Gastroesophageal sphincter (tissue), 3 donors: ENCODE results near the gene CADM2.

Experiments used
- POLR2A ChIP-seq, 2 donors: fragments of 450-650 bp; IDR thresholded peaks; one replicate each; pipeline ENCODE4 v1.6.1; 2017; ENCODE audit warnings: antibody characterized with exemption in 2 of 2, mild to moderate bottlenecking in 2 of 2, moderate library complexity in 1 of 2
- POLR2AphosphoS5 ChIP-seq: sonication (generic); formaldehyde crosslinking; IDR thresholded peaks from one replicate; pipeline ENCODE4 v1.6.1; 2017; ENCODE audit warnings: antibody characterized with exemption
- TF ChIP-seq, protein P1 (sequence below), 4 experiments: fragments of 200-600 bp in 2 of 4; fragments of 450-650 bp in 2 of 4; sonication (generic) in 1 of 4; IDR thresholded peaks; one replicate each; pipeline ENCODE4 v1.5.1; 2017 to 2019; ENCODE audit warnings: antibody characterized with exemption in 4 of 4, mild to moderate bottlenecking in 2 of 4, moderate library complexity in 2 of 4

DNA sequence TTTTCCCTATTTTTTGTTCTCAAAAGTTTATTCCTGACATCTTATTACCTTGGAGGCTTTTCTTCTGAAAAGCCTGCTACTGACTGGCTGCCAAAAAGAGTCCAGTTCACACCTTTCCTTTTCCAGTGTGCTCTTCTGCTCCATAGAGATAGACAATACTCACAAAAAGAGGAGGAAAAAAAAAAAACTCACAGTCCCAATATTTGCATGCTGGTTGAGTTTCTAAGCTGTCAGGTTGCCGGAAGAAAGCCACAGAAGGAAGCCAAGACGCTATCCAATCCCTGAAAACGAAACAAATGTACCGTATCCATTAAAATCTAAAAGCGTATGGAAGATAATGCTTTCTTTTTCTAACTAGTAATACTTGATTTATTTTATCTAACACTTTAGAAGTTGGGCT is 299.5 kb downstream of the CADM2 start:
- TF ChIP-seq POLR2AphosphoS5 (no peak), POLR2A (IDR thresholded peaks at IDR 0.05) (no peak)
- TF ChIP-seq, protein P1, sequence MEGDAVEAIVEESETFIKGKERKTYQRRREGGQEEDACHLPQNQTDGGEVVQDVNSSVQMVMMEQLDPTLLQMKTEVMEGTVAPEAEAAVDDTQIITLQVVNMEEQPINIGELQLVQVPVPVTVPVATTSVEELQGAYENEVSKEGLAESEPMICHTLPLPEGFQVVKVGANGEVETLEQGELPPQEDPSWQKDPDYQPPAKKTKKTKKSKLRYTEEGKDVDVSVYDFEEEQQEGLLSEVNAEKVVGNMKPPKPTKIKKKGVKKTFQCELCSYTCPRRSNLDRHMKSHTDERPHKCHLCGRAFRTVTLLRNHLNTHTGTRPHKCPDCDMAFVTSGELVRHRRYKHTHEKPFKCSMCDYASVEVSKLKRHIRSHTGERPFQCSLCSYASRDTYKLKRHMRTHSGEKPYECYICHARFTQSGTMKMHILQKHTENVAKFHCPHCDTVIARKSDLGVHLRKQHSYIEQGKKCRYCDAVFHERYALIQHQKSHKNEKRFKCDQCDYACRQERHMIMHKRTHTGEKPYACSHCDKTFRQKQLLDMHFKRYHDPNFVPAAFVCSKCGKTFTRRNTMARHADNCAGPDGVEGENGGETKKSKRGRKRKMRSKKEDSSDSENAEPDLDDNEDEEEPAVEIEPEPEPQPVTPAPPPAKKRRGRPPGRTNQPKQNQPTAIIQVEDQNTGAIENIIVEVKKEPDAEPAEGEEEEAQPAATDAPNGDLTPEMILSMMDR (IDR thresholded peaks at IDR 0.05) = no peak
